H9 (cell line): ENCODE data around the gene CCDC88A. TPM values are rescaled to one million over a fixed set of nuclear protein-coding genes. Genes with fewer than 3 reads are reported as not detected.
"Not testable (repeated sequence)": the region's sequence is repeated elsewhere in the genome, so short reads cannot be mapped to it uniquely, and the experiment has no call there.

Experiments
- DNase-seq: peaks from one replicate; pipeline ENCODE4 v3.0.0-alpha.2; 2017
- H2AFZ ChIP-seq: one replicate; pipeline ENCODE4 v1.6.1; 2013; ENCODE audit warnings: mild to moderate bottlenecking, low read length, control low read depth, moderate library complexity
- H2AK5ac ChIP-seq: 2 replicates; pipeline ENCODE4 v1.6.1; 2013; ENCODE audit warnings: low read length, control low read depth, mixed read lengths; ENCODE audit not compliant: insufficient read length
- H2BK120ac ChIP-seq: one replicate; pipeline ENCODE4 v1.6.1; 2013; ENCODE audit warnings: low read depth, mild to moderate bottlenecking, low read length, control low read depth, inconsistent platforms; ENCODE audit not compliant: poor library complexity, severe bottlenecking
- H2BK12ac ChIP-seq: 2 replicates; pipeline ENCODE4 v1.6.1; 2013; ENCODE audit warnings: low read length, control low read depth, mixed read lengths, low read depth; ENCODE audit not compliant: insufficient read length
- H2BK15ac ChIP-seq: 2 replicates; pipeline ENCODE4 v1.6.1; 2013; ENCODE audit warnings: low read depth, low read length, control low read depth
- H2BK20ac ChIP-seq: one replicate; pipeline ENCODE4 v1.6.1; 2013; ENCODE audit warnings: low read depth, mild to moderate bottlenecking, low read length, control low read depth, inconsistent platforms; ENCODE audit not compliant: poor library complexity, severe bottlenecking
- H2BK5ac ChIP-seq: 2 replicates; pipeline ENCODE4 v1.6.1; 2013; ENCODE audit warnings: low read length, control low read depth, mixed read lengths; ENCODE audit not compliant: insufficient read length
- H3K14ac ChIP-seq: 2 replicates; pipeline ENCODE4 v1.6.1; 2013; ENCODE audit warnings: low read length, control low read depth; ENCODE audit not compliant: insufficient read depth
- H3K18ac ChIP-seq: 2 replicates; pipeline ENCODE4 v1.6.1; 2013; ENCODE audit warnings: low read depth, mild to moderate bottlenecking, mixed read lengths, low read length, control low read depth; ENCODE audit not compliant: insufficient read length
- H3K23ac ChIP-seq: 2 replicates; pipeline ENCODE4 v1.6.1; 2013; ENCODE audit warnings: low read length, control low read depth, mixed read lengths, low read depth; ENCODE audit not compliant: insufficient read length
- H3K23me2 ChIP-seq: 2 replicates; pipeline ENCODE4 v1.6.1; 2013; ENCODE audit warnings: low read depth, mild to moderate bottlenecking, mixed read lengths, low read length, control low read depth; ENCODE audit not compliant: insufficient read length, poor library complexity, severe bottlenecking
- H3K27ac ChIP-seq: 2 replicates; pipeline ENCODE4 v1.5.1; 2013; ENCODE audit warnings: low read length, control low read depth, mixed read lengths, low read depth; ENCODE audit not compliant: insufficient read length
- H3K27me3 ChIP-seq: 2 replicates; pipeline ENCODE4 v1.6.1; 2013; ENCODE audit warnings: low read length, control low read depth, inconsistent platforms; ENCODE audit not compliant: insufficient read depth
- H3K4ac ChIP-seq: 2 replicates; pipeline ENCODE4 v1.6.1; 2013; ENCODE audit warnings: low read depth, mild to moderate bottlenecking, control low read depth, inconsistent platforms, low read length, moderate library complexity
- H3K4me1 ChIP-seq: 2 replicates; pipeline ENCODE4 v1.6.1; 2013; ENCODE audit warnings: low read length, control low read depth, inconsistent platforms; ENCODE audit not compliant: insufficient read depth
- H3K4me2 ChIP-seq: 2 replicates; pipeline ENCODE4 v1.6.1; 2013; ENCODE audit warnings: low read length, control low read depth, mixed read lengths; ENCODE audit not compliant: insufficient read length, insufficient read depth
- H3K56ac ChIP-seq: 2 replicates; pipeline ENCODE4 v1.6.1; 2013; ENCODE audit warnings: low read depth, mild to moderate bottlenecking, mixed read lengths, low read length, control low read depth; ENCODE audit not compliant: insufficient read length
- H3K79me1 ChIP-seq: 2 replicates; pipeline ENCODE4 v1.6.1; 2013; ENCODE audit warnings: low read depth, mild to moderate bottlenecking, moderate library complexity, low read length, control low read depth, inconsistent platforms; ENCODE audit not compliant: insufficient read depth, poor library complexity, severe bottlenecking
- H3K79me2 ChIP-seq: 2 replicates; pipeline ENCODE4 v1.6.1; 2013; ENCODE audit warnings: low read length, control low read depth, inconsistent platforms; ENCODE audit not compliant: insufficient read depth
- H3K9ac ChIP-seq: 2 replicates; pipeline ENCODE4 v1.6.1; 2013; ENCODE audit warnings: low read length, control low read depth, mixed read lengths; ENCODE audit not compliant: insufficient read length; ENCODE audit errors: extremely low read depth
- H3K9me3 ChIP-seq: one replicate; pipeline ENCODE4 v1.6.1; 2013; ENCODE audit warnings: low read depth, low read length, inconsistent platforms; ENCODE audit not compliant: control insufficient read depth
- H3T11ph ChIP-seq: one replicate; pipeline ENCODE4 v1.6.1; 2013; ENCODE audit warnings: mild to moderate bottlenecking, low read length, control low read depth, inconsistent platforms
- H4K20me1 ChIP-seq: one replicate; pipeline ENCODE4 v1.6.1; 2013; ENCODE audit not compliant: control insufficient read depth, insufficient read length, insufficient read depth
- H4K5ac ChIP-seq: 2 replicates; pipeline ENCODE4 v1.6.1; 2013; ENCODE audit warnings: low read depth, mild to moderate bottlenecking, mixed read lengths, low read length, control low read depth; ENCODE audit not compliant: insufficient read length
- H4K8ac ChIP-seq: replicated peaks from 2 replicates; pipeline ENCODE4 v1.6.1; 2013; ENCODE audit warnings: low read length, control low read depth, mixed read lengths, low read depth; ENCODE audit not compliant: insufficient read length
- H4K91ac ChIP-seq: 2 replicates; pipeline ENCODE4 v1.6.1; 2013; ENCODE audit warnings: low read depth, mild to moderate bottlenecking, moderate library complexity, mixed read lengths, low read length, control low read depth; ENCODE audit not compliant: insufficient read length
- H3K27ac Mint-ChIP-seq, 3 experiments: 2 replicates in 2 of 3; 3 replicates in 1 of 3; pipeline ENCODE4 v1.8.0; 2020 to 2021; ENCODE audit warnings: mixed read lengths in 3 of 3, mild to moderate bottlenecking in 1 of 3, moderate library complexity in 1 of 3
- H3K27me3 Mint-ChIP-seq: 2 replicates; pipeline ENCODE4 v1.8.0; 2021; ENCODE audit warnings: low read depth, mild to moderate bottlenecking, moderate library complexity, mixed read lengths
- H3K36me3 Mint-ChIP-seq, 3 experiments: 2 replicates in 2 of 3; 3 replicates in 1 of 3; pipeline ENCODE4 v1.8.0; 2020 to 2021; ENCODE audit warnings: low read depth in 3 of 3, mixed read lengths in 3 of 3; ENCODE audit not compliant: insufficient read depth in 1 of 3
- H3K4me1 Mint-ChIP-seq, 2 experiments: 2 replicates each; pipeline ENCODE4 v1.8.0; 2020; ENCODE audit warnings: mixed read lengths in 2 of 2
- H3K4me3 Mint-ChIP-seq, 2 experiments: 2 replicates in 1 of 2; 3 replicates in 1 of 2; pipeline ENCODE4 v1.8.0; 2020 to 2021; ENCODE audit warnings: mild to moderate bottlenecking in 2 of 2, mixed read lengths in 2 of 2, moderate library complexity in 1 of 2
- H3K9me3 Mint-ChIP-seq, 2 experiments: 2 replicates in 1 of 2; 3 replicates in 1 of 2; pipeline ENCODE4 v1.8.0; 2020; ENCODE audit warnings: mild to moderate bottlenecking in 2 of 2, mixed read lengths in 2 of 2, moderate library complexity in 1 of 2
- CTCF ChIP-seq: fragments of 200-600 bp; sonication (generic); conservative IDR thresholded peaks from 3 replicates; pipeline ENCODE4 v1.8.0; 2021; ENCODE audit warnings: antibody characterized with exemption, mild to moderate bottlenecking
- WGBS: extraction: QIAGEN DNeasy Blood & Tissue Kit; methylation state at CpG from one replicate; pipeline ENCODE4 v1.1.7; 2013; ENCODE audit warnings: missing lambda C conversion rate, low lambda C conversion rate, mixed read lengths; ENCODE audit not compliant: insufficient read length; ENCODE audit errors: extremely low coverage; 5-methylcytosine and 5-hydroxymethylcytosine counted together
- total RNA-seq: library from RNA; stranded (reverse); gene quantifications from 2 replicates; pipeline ENCODE4 v1.2.1, GENCODE V29; 2021

Gene CCDC88A
- total RNA-seq, 1 experiment from 2014 or later = 91.8 TPM

DNA sequence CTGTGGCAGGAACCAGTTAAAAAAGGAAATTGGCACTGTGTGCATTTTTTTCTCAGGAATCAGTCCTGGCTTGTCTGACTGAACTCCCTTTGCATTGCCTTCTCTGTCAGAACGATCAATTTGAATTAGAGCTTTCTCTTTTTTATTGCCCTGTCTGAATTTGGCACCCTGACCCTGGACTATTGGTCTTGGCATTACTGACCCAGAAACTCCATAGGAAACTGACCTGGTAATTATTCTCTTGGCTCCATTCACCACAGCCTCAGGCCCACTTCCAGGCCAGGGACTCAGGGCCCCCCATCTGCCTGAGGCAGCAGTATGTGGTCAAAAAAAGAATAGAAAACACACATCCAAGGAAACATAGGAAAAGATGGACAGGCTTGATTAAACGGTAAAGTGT lies 32.0 kb upstream of the CCDC88A start:
- WGBS = no CpG with 5 or more reads among the region's 2 CpGs

GRCh38 chr2:55450014-55450413 lies 30.4 kb upstream of the CCDC88A start:
- not testable (repeated sequence) for H2AK5ac ChIP-seq, H3K27ac Mint-ChIP-seq, H3T11ph ChIP-seq, H2AFZ ChIP-seq, H3K4me1 Mint-ChIP-seq, H2BK5ac ChIP-seq, H2BK15ac ChIP-seq, H3K23me2 ChIP-seq, H3K18ac ChIP-seq, H3K27ac ChIP-seq, H3K27me3 ChIP-seq, H3K9me3 Mint-ChIP-seq, H4K20me1 ChIP-seq, H2BK120ac ChIP-seq, H3K4me2 ChIP-seq, H3K9me3 ChIP-seq, H3K4me3 Mint-ChIP-seq, H3K79me1 ChIP-seq, H3K9ac ChIP-seq, H3K4me1 ChIP-seq, H3K14ac ChIP-seq, H3K56ac ChIP-seq, H3K79me2 ChIP-seq, H2BK20ac ChIP-seq, H4K5ac ChIP-seq, H3K4ac ChIP-seq, H3K27me3 Mint-ChIP-seq, DNase-seq, H4K91ac ChIP-seq, H4K8ac ChIP-seq, H3K36me3 Mint-ChIP-seq, H3K23ac ChIP-seq, H2BK12ac ChIP-seq
- WGBS = no CpG with 5 or more reads among the region's 3 CpGs

More for the DNA sequence above, 32.0 kb upstream of the CCDC88A start:
- no peak overlapping the region for H2BK20ac ChIP-seq
- H2AK5ac ChIP-seq = no peak overlapping the region
- no peak overlapping the region for H2BK120ac ChIP-seq
- no peak overlapping the region for H3K27ac ChIP-seq
- H3K18ac ChIP-seq = no peak overlapping the region
- no peaks in the 10 kb centered on the region for H3K27me3 Mint-ChIP-seq
- H3K9me3 ChIP-seq = no peaks in the 10 kb centered on the region
- no peak overlapping the region for H2BK15ac ChIP-seq
- no peak overlapping the region for H3K14ac ChIP-seq
- H3K4me3 Mint-ChIP-seq = no peak overlapping the region
- no peak overlapping the region for H2AFZ ChIP-seq
- no peak overlapping the region for H3T11ph ChIP-seq
- no peak overlapping the region for H3K4ac ChIP-seq
- no peak overlapping the region for H4K91ac ChIP-seq
- H4K5ac ChIP-seq = no peak overlapping the region
- H3K4me2 ChIP-seq = no peak overlapping the region
- no peak overlapping the region for H2BK12ac ChIP-seq
- H3K56ac ChIP-seq = no peak overlapping the region
- H3K79me1 ChIP-seq = no peaks in the 10 kb centered on the region
- no peaks in the 10 kb centered on the region for H3K79me2 ChIP-seq
- DNase-seq = no peak
- H3K9me3 Mint-ChIP-seq = no peaks in the 10 kb centered on the region
- H3K4me1 ChIP-seq = no peaks in the 10 kb centered on the region
- no peak overlapping the region for H4K8ac ChIP-seq
- H3K27me3 ChIP-seq = no peaks in the 10 kb centered on the region
- H3K9ac ChIP-seq = no peak overlapping the region
- no peaks in the 10 kb centered on the region for H3K23me2 ChIP-seq
- H4K20me1 ChIP-seq = no peaks in the 10 kb centered on the region
- no peak for TF ChIP-seq CTCF
- H3K36me3 Mint-ChIP-seq = no peaks in the 10 kb centered on the region
- H3K4me1 Mint-ChIP-seq = no peaks in the 10 kb centered on the region
- H3K23ac ChIP-seq = no peak overlapping the region
- no peak overlapping the region for H2BK5ac ChIP-seq
- no peak overlapping the region for H3K27ac Mint-ChIP-seq
